Fibroblast of lung (primary cell): ENCODE measurements around the gene GTPBP6. TPM values are rescaled to one million over a fixed set of nuclear protein-coding genes. Genes with fewer than 3 reads are reported as not detected.

ENCODE experiments used
- DNase-seq, 2 donors: peaks; one replicate each; pipeline versions ENCODE4 v3.0.0 to v3.0.0-alpha.2; 2010; ENCODE audit warnings: low read depth in 2 of 2
- H2AFZ ChIP-seq: 2 replicates; pipeline ENCODE4 v1.5.1; 2012; ENCODE audit warnings: low read length, control low read depth, inconsistent platforms
- H3K27ac ChIP-seq: 2 replicates; pipeline ENCODE4 v1.5.1; 2011; ENCODE audit warnings: low read length, control low read depth; ENCODE audit not compliant: insufficient read depth
- H3K27me3 ChIP-seq: 2 replicates; pipeline ENCODE4 v1.5.1; 2011; ENCODE audit warnings: mild to moderate bottlenecking, low read length; ENCODE audit not compliant: control insufficient read depth, insufficient read depth
- H3K36me3 ChIP-seq: 2 replicates; pipeline ENCODE4 v1.5.1; 2011; ENCODE audit warnings: low read length; ENCODE audit not compliant: control insufficient read depth, insufficient read depth
- H3K4me1 ChIP-seq: 2 replicates; pipeline ENCODE4 v1.5.1; 2011; ENCODE audit warnings: low read length; ENCODE audit not compliant: control insufficient read depth, insufficient read depth; ENCODE audit errors: extremely low read depth
- H3K4me2 ChIP-seq: 2 replicates; pipeline ENCODE4 v1.5.1; 2011; ENCODE audit warnings: low read length, control low read depth; ENCODE audit not compliant: insufficient read depth; ENCODE audit errors: extremely low read depth
- H3K4me3 ChIP-seq, 4 experiments: fragments of 200-600 bp in 1 of 4; sonication (generic) in 1 of 4; replicated peaks in 1 of 4; 2 replicates each; pipeline ENCODE4 v1.5.1; 2011 to 2016; ENCODE audit warnings: low read length in 4 of 4, low read depth in 3 of 4, mild to moderate bottlenecking in 3 of 4, control low read depth in 2 of 4, inconsistent platforms in 1 of 4, mixed read lengths in 1 of 4; ENCODE audit not compliant: insufficient read depth in 1 of 4; ENCODE audit errors: control extremely low read depth in 1 of 4
- H3K79me2 ChIP-seq: 2 replicates; pipeline ENCODE4 v1.5.1; 2012; ENCODE audit warnings: mild to moderate bottlenecking, low read length, inconsistent platforms; ENCODE audit not compliant: control insufficient read depth, insufficient read depth
- H3K9ac ChIP-seq: 2 replicates; pipeline ENCODE4 v1.5.1; 2011; ENCODE audit warnings: mild to moderate bottlenecking, low read length, control low read depth; ENCODE audit not compliant: insufficient read depth
- H3K9me3 ChIP-seq: 2 replicates; pipeline ENCODE4 v1.5.1; 2012; ENCODE audit warnings: low read depth, low read length; ENCODE audit not compliant: control insufficient read depth, insufficient read depth
- H4K20me1 ChIP-seq: 2 replicates; pipeline ENCODE4 v1.5.1; 2011; ENCODE audit warnings: low read length; ENCODE audit not compliant: control insufficient read depth, insufficient read depth; ENCODE audit errors: extremely low read depth
- CTCF ChIP-seq, 2 donors: IDR thresholded peaks in 1 of 2; conservative IDR thresholded peaks in 1 of 2; 1 replicate in 1 of 2; 2 replicates in 1 of 2; pipeline ENCODE4 v1.5.1; 2011 to 2012; ENCODE audit warnings: low read length in 2 of 2, control low read depth in 1 of 2, inconsistent platforms in 1 of 2, low read depth in 1 of 2, mild to moderate bottlenecking in 1 of 2
- EZH2 ChIP-seq: IDR thresholded peaks from 2 replicates; pipeline ENCODE4 v1.5.1; 2012; ENCODE audit warnings: low read length, control low read depth, mild to moderate bottlenecking; ENCODE audit errors: missing control alignments
- polyA plus RNA-seq, 2 donors: library from polyadenylated mRNA; depleted of rRNA in 1 of 2; stranded (reverse) in 1 of 2; unstranded in 1 of 2; fragments of >200 nt; gene quantifications; 2 replicates each; pipeline ENCODE4 v1.2.1, GENCODE V29; 2011 to 2012; ENCODE audit warnings: missing spikeins in 1 of 2
- total RNA-seq: library from RNA; depleted of rRNA; stranded (reverse); fragments of >200 nt; gene quantifications from 2 replicates; pipeline ENCODE4 v1.2.1, GENCODE V29; 2014

GTPBP6 gene
- total and polyA plus RNA-seq, 2 donors (not counting 1 experiment from before 2014, with no cell fraction given) = 15.4 to 46.1 TPM

GRCh38 chrX:361231-362145 lies 42.9 kb upstream of the GTPBP6 start:
- Histone ChIP-seq H3K27ac (no peak overlapping the region), H3K27me3 (no peaks in the 10 kb centered on the region), H3K4me3 (no peak overlapping the region), H2AFZ (no peak overlapping the region), H4K20me1 (no peaks in the 10 kb centered on the region), H3K79me2 (no peaks in the 10 kb centered on the region), H3K4me2 (no peak overlapping the region), H3K9ac (no peak overlapping the region), H3K9me3 (no peaks in the 10 kb centered on the region), H3K4me1 (peaks cover 2% of the 10 kb centered on the region), H3K36me3 (no peaks in the 10 kb centered on the region)
- no peak for DNase-seq
- TF ChIP-seq EZH2 (no peak), CTCF (conservative IDR thresholded peaks at IDR 0.05 in 1 of 2, IDR thresholded peaks at IDR 0.05 in 1 of 2; ENCODE audit: low read depth in 1 of 2, low read length in 2 of 2) (no peak)

GRCh38 chrX:360496-361150 lies 42.0 kb upstream of the GTPBP6 start:
- H4K20me1 ChIP-seq = no peaks in the 10 kb centered on the region
- H3K36me3 ChIP-seq = no peaks in the 10 kb centered on the region
- no peak overlapping the region for H3K4me3 ChIP-seq
- no peak overlapping the region for H2AFZ ChIP-seq
- H3K79me2 ChIP-seq = no peaks in the 10 kb centered on the region
- no peak overlapping the region for H3K9ac ChIP-seq
- no peak overlapping the region for H3K27ac ChIP-seq
- TF ChIP-seq EZH2 (no peak), CTCF (conservative IDR thresholded peaks at IDR 0.05 in 1 of 2, IDR thresholded peaks at IDR 0.05 in 1 of 2; ENCODE audit: low read depth in 1 of 2, low read length in 2 of 2) (no peak)
- H3K4me1 ChIP-seq = peaks cover 2% of the 10 kb centered on the region
- H3K9me3 ChIP-seq = no peaks in the 10 kb centered on the region
- no peaks in the 10 kb centered on the region for H3K27me3 ChIP-seq
- DNase-seq = no peak
- H3K4me2 ChIP-seq = no peak overlapping the region

GRCh38 chrX:358651-359143 lies 40.1 kb upstream of the GTPBP6 start:
- H3K4me1 ChIP-seq = peaks cover 2% of the 10 kb centered on the region
- H3K79me2 ChIP-seq = no peaks in the 10 kb centered on the region
- no peaks in the 10 kb centered on the region for H3K9me3 ChIP-seq
- no peak overlapping the region for H3K4me2 ChIP-seq
- no peaks in the 10 kb centered on the region for H3K27me3 ChIP-seq
- no peaks in the 10 kb centered on the region for H4K20me1 ChIP-seq
- H3K4me3 ChIP-seq = no peak overlapping the region
- no peak overlapping the region for H3K9ac ChIP-seq
- H2AFZ ChIP-seq = no peak overlapping the region
- TF ChIP-seq EZH2 = no peak
- no peak overlapping the region for H3K27ac ChIP-seq
- H3K36me3 ChIP-seq = no peaks in the 10 kb centered on the region
- no peak for DNase-seq
